ENCODE results near the gene SAP30BP.

DNA sequence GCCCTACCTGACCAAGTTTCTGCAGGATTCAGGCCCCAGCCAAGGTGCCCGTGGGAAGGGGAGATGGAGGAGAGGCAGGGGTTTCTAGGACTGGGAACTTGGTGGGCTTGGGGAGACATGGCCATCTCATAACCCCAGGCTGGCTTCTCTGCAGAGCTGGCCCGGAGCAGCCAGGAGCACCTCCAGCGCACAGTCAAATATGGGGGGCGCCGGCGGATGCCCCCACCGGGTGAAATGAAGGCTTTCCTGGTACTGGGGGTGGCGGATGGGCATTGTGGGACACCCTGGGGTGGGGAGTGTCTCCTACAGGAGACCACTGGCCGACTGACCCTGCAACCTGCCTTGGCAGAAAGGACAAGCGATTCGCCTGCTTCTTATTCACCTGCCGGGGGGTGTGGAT lies 43.1 kb upstream of the SAP30BP start:
- TF ChIP-seq, protein P1, sequence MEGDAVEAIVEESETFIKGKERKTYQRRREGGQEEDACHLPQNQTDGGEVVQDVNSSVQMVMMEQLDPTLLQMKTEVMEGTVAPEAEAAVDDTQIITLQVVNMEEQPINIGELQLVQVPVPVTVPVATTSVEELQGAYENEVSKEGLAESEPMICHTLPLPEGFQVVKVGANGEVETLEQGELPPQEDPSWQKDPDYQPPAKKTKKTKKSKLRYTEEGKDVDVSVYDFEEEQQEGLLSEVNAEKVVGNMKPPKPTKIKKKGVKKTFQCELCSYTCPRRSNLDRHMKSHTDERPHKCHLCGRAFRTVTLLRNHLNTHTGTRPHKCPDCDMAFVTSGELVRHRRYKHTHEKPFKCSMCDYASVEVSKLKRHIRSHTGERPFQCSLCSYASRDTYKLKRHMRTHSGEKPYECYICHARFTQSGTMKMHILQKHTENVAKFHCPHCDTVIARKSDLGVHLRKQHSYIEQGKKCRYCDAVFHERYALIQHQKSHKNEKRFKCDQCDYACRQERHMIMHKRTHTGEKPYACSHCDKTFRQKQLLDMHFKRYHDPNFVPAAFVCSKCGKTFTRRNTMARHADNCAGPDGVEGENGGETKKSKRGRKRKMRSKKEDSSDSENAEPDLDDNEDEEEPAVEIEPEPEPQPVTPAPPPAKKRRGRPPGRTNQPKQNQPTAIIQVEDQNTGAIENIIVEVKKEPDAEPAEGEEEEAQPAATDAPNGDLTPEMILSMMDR (IDR thresholded peaks at IDR 0.05; ENCODE audit: borderline replicate concordance, extremely low read depth, low read length, poor library complexity, severe bottlenecking), result no peak
- TF ChIP-seq EZH2 (IDR thresholded peaks at IDR 0.05; ENCODE audit: borderline replicate concordance, low read depth, low read length, severe bottlenecking), result no peak
